KOPT-K1 (cell line): ENCODE measurements around the gene SATB2.

ENCODE experiments used
- H3K27ac ChIP-seq: fragments of 200-600 bp; sonication (generic); 2 replicates; pipeline ENCODE4 v1.5.1; 2016; ENCODE audit warnings: antibody characterized with exemption, mild to moderate bottlenecking, low read depth, low read length; ENCODE audit not compliant: poor library complexity, severe bottlenecking
- H3K36me3 ChIP-seq: fragments of 200-600 bp; sonication (generic); 2 replicates; pipeline ENCODE4 v1.5.1; 2017; ENCODE audit warnings: antibody characterized with exemption, mild to moderate bottlenecking, low read length, moderate library complexity; ENCODE audit not compliant: insufficient read depth
- H3K9me3 ChIP-seq: fragments of 200-600 bp; sonication (generic); 2 replicates; pipeline ENCODE4 v1.5.1; 2017; ENCODE audit warnings: antibody characterized with exemption, low read length, mild to moderate bottlenecking; ENCODE audit not compliant: insufficient read depth, poor library complexity, severe bottlenecking

SATB2 gene

GRCh38 chr2:199356412-199356811 is 101.3 kb downstream of the SATB2 start:
- no peak overlapping the region for H3K27ac ChIP-seq
- no peaks in the 10 kb centered on the region for H3K36me3 ChIP-seq
- H3K9me3 ChIP-seq = no peaks in the 10 kb centered on the region

- Histone ChIP-seq H3K27ac (no peak overlapping the region), H3K9me3 (no peaks in the 10 kb centered on the region), H3K36me3 (no peaks in the 10 kb centered on the region)
Observed at GRCh38 chr2:199348871-199349270, 108.9 kb downstream of the SATB2 start.

- Histone ChIP-seq H3K9me3 (no peaks in the 10 kb centered on the region), H3K36me3 (no peaks in the 10 kb centered on the region)
Observed at GRCh38 chr2:199344012-199344411, 113.7 kb downstream of the SATB2 start.

GRCh38 chr2:199342334-199342733 is 115.4 kb downstream of the SATB2 start:
- Histone ChIP-seq H3K9me3 (no peaks in the 10 kb centered on the region), H3K36me3 (no peaks in the 10 kb centered on the region), H3K27ac (no peak overlapping the region)

More at GRCh38 chr2:199344012-199344411, 113.7 kb downstream of the SATB2 start:
- H3K27ac ChIP-seq = no peak overlapping the region

GRCh38 chr2:199341123-199341522 is 116.6 kb downstream of the SATB2 start:
- no peak overlapping the region for H3K27ac ChIP-seq
- no peaks in the 10 kb centered on the region for H3K9me3 ChIP-seq
- no peaks in the 10 kb centered on the region for H3K36me3 ChIP-seq

GRCh38 chr2:199339891-199340605 is 117.7 kb downstream of the SATB2 start:
- Histone ChIP-seq H3K27ac (no peak overlapping the region), H3K36me3 (no peaks in the 10 kb centered on the region), H3K9me3 (no peaks in the 10 kb centered on the region)

- no peaks in the 10 kb centered on the region for H3K9me3 ChIP-seq
- H3K27ac ChIP-seq = no peak overlapping the region
- no peaks in the 10 kb centered on the region for H3K36me3 ChIP-seq
Observed at GRCh38 chr2:199336546-199336945, 121.2 kb downstream of the SATB2 start.

GRCh38 chr2:199335502-199335901 is 122.2 kb downstream of the SATB2 start:
- Histone ChIP-seq H3K9me3 (no peaks in the 10 kb centered on the region), H3K27ac (no peak overlapping the region), H3K36me3 (no peaks in the 10 kb centered on the region)

GRCh38 chr2:199329466-199329865 is 128.3 kb downstream of the SATB2 start:
- Histone ChIP-seq H3K9me3 (no peaks in the 10 kb centered on the region), H3K27ac (no peak overlapping the region), H3K36me3 (no peaks in the 10 kb centered on the region)

GRCh38 chr2:199329031-199329430 is 128.7 kb downstream of the SATB2 start:
- Histone ChIP-seq H3K9me3 (no peaks in the 10 kb centered on the region), H3K27ac (no peak overlapping the region), H3K36me3 (no peaks in the 10 kb centered on the region)

- Histone ChIP-seq H3K36me3 (no peaks in the 10 kb centered on the region), H3K9me3 (no peaks in the 10 kb centered on the region), H3K27ac (no peak overlapping the region)
Observed at GRCh38 chr2:199325881-199326280, 131.9 kb downstream of the SATB2 start.

GRCh38 chr2:199322151-199322550 is 135.6 kb downstream of the SATB2 start:
- H3K9me3 ChIP-seq = no peaks in the 10 kb centered on the region
- H3K27ac ChIP-seq = no peak overlapping the region
- H3K36me3 ChIP-seq = no peaks in the 10 kb centered on the region

GRCh38 chr2:199317646-199318045 is 140.1 kb downstream of the SATB2 start:
- Histone ChIP-seq H3K27ac (no peak overlapping the region), H3K36me3 (no peaks in the 10 kb centered on the region)

GRCh38 chr2:199316851-199317250 is 140.9 kb downstream of the SATB2 start:
- Histone ChIP-seq H3K36me3 (no peaks in the 10 kb centered on the region), H3K27ac (no peak overlapping the region), H3K9me3 (no peaks in the 10 kb centered on the region)

More at GRCh38 chr2:199317646-199318045, 140.1 kb downstream of the SATB2 start:
- H3K9me3 ChIP-seq = no peaks in the 10 kb centered on the region

GRCh38 chr2:199315299-199316179 is 142.2 kb downstream of the SATB2 start:
- H3K27ac ChIP-seq = no peak overlapping the region
- H3K36me3 ChIP-seq = no peaks in the 10 kb centered on the region

More at GRCh38 chr2:199315299-199316179, 142.2 kb downstream of the SATB2 start:
- no peaks in the 10 kb centered on the region for H3K9me3 ChIP-seq
